ENCODE data around the gene GNAI3. TPM values are rescaled to one million over a fixed set of nuclear protein-coding genes. Genes with fewer than 3 reads are reported as not detected.

Gene GNAI3
- total RNA-seq, 4 donors from 2014 or later = 5.9 to 7.2 (median 6.6) TPM

- DNase-seq (ENCODE audit: extremely low spot score) = peak; percentile 14
- intact Hi-C loops (cut with DNase I) = no loop called here
Observed at GRCh38 chr1:109664671-109665070, 116.3 kb downstream of the GNAI3 start.

GRCh38 chr1:109667452-109668122, 119.2 kb downstream of the GNAI3 start, which contains the start of gene GSTM2:
Gene GSTM2, plus strand, starts transcription at chr1:109668057. Its CDS starts 59 bp downstream, at chr1:109668116.
- Histone ChIP-seq H3K4me1 (peaks cover 4 to 26% (median 19%) of the 10 kb centered on the region in 4 donors), H3K9me3 (no peaks in the 10 kb centered on the region), H3K27ac (replicated peaks in 1 of 4) (peak within 1 kb of the TSS; percentile 53 to 74 (median 68)), H3K36me3 (peaks cover 0 to 30% (median 5%) of the 10 kb centered on the region in 4 donors), H3K4me3 (peak within 1 kb of the TSS; percentile 63 to 73 (median 66)), H3K27me3 (no peaks in the 10 kb centered on the region)
- intact Hi-C loops (cut with DNase I) = no loop called here
- DNase-seq (ENCODE audit: extremely low spot score) = peak; percentile 98
- TF ChIP-seq EP300 (IDR thresholded peaks at IDR 0.05) (no peak), POLR2AphosphoS5 (IDR thresholded peaks at IDR 0.05) (peak; percentile 60 to 74), POLR2A (IDR thresholded peaks at IDR 0.05; ENCODE audit: low read depth) (no peak)
- TF ChIP-seq, protein P1, sequence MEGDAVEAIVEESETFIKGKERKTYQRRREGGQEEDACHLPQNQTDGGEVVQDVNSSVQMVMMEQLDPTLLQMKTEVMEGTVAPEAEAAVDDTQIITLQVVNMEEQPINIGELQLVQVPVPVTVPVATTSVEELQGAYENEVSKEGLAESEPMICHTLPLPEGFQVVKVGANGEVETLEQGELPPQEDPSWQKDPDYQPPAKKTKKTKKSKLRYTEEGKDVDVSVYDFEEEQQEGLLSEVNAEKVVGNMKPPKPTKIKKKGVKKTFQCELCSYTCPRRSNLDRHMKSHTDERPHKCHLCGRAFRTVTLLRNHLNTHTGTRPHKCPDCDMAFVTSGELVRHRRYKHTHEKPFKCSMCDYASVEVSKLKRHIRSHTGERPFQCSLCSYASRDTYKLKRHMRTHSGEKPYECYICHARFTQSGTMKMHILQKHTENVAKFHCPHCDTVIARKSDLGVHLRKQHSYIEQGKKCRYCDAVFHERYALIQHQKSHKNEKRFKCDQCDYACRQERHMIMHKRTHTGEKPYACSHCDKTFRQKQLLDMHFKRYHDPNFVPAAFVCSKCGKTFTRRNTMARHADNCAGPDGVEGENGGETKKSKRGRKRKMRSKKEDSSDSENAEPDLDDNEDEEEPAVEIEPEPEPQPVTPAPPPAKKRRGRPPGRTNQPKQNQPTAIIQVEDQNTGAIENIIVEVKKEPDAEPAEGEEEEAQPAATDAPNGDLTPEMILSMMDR (IDR thresholded peaks at IDR 0.05) = no peak
- WGBS = 10% methylated on average over 18 of the region's 22 CpGs

More at GRCh38 chr1:109664671-109665070, 116.3 kb downstream of the GNAI3 start:
- no peak overlapping the region for H3K4me3 ChIP-seq
- TF ChIP-seq EP300 (IDR thresholded peaks at IDR 0.05) (no peak), POLR2A (IDR thresholded peaks at IDR 0.05; ENCODE audit: low read depth) (no peak), POLR2AphosphoS5 (IDR thresholded peaks at IDR 0.05) (no peak)
- TF ChIP-seq, protein P1 (IDR thresholded peaks at IDR 0.05) = no peak
- 83% methylated on average over 1 of the region's 1 CpG for whole genome bisulfite sequencing
- peaks cover 4 to 26% (median 19%) of the 10 kb centered on the region in 4 donors for H3K4me1 ChIP-seq
- H3K9me3 ChIP-seq = no peaks in the 10 kb centered on the region
- H3K27me3 ChIP-seq = no peaks in the 10 kb centered on the region
- H3K27ac ChIP-seq (replicated peaks in 1 of 4) = no peak overlapping the region
- H3K36me3 ChIP-seq = peaks cover 0 to 47% (median 21%) of the 10 kb centered on the region in 4 donors

Small RNA genes within 50 kb of the gene (small RNA-seq; reads per million reads assigned to genes)
- gene RNU6V = 0 reads per million in 3 donors

Other genes starting within 250 kb of the GNAI3 start
- gene MYBPHL, start 241.6 kb upstream of the GNAI3 start, total RNA-seq = not detected
- gene SORT1, start 150.7 kb upstream of the GNAI3 start, total RNA-seq = 100 to 1,000 TPM in 3 of 4 donors, 10 to 100 TPM in 1; 92.6 to 136 (median 134) TPM
- gene PSMA5, start 122.2 kb upstream of the GNAI3 start, total RNA-seq = 10 to 100 TPM; 15.8 to 29.8 (median 27.4) TPM
- gene SYPL2, start 82.1 kb upstream of the GNAI3 start, total RNA-seq = 1 to 10 TPM; 2.7 to 8.0 (median 4.6) TPM
- 1 to 10 TPM; 2.2 to 3.3 (median 2.7) TPM for gene ATXN7L2, start 64.7 kb upstream of the GNAI3 start, total RNA-seq
- gene CYB561D1, start 54.5 kb upstream of the GNAI3 start, total RNA-seq = 10 to 100 TPM in 2 of 4 donors, 1 to 10 TPM in 2; 6.2 to 16.4 (median 8.2) TPM
- gene AMIGO1, start 38.9 kb upstream of the GNAI3 start, total RNA-seq = 10 to 100 TPM in 2 of 4 donors, 1 to 10 TPM in 2; 8.4 to 23.7 (median 14.0) TPM
- gene GPR61, start 8.7 kb upstream of the GNAI3 start, total RNA-seq = not detected
- gene GNAT2, start 71.0 kb downstream of the GNAI3 start, total RNA-seq = under 1 TPM in 1 of 4 donors, not detected in 3; 0.33 TPM
- 10 to 100 TPM; 23.7 to 38.8 (median 33.2) TPM for gene AMPD2, start 71.2 kb downstream of the GNAI3 start, total RNA-seq
- 10 to 100 TPM; 33.1 to 43.1 (median 39.1) TPM for gene GSTM4, start 107.5 kb downstream of the GNAI3 start, total RNA-seq
- 10 to 100 TPM; 19.9 to 59.0 (median 39.3) TPM for gene GSTM2, start 119.4 kb downstream of the GNAI3 start, total RNA-seq
- gene GSTM1, start 139.2 kb downstream of the GNAI3 start, total RNA-seq = 10 to 100 TPM in 1 of 4 donors, not detected in 3; 23.1 TPM
- 1 to 10 TPM; 4.2 to 7.6 (median 6.0) TPM for gene GSTM5, start 163.6 kb downstream of the GNAI3 start, total RNA-seq
- 100 to 1,000 TPM in 1 of 4 donors, 10 to 100 TPM in 3; 64.6 to 111 (median 76.9) TPM for gene GSTM3, start 192.4 kb downstream of the GNAI3 start, total RNA-seq
- under 1 TPM in 1 of 4 donors, not detected in 3; 0.52 TPM for gene EPS8L3, start 215.3 kb downstream of the GNAI3 start, total RNA-seq

Measured in esophagus muscularis mucosa (tissue), 4 donors.